ENCODE measurements around the gene KCNK15. TPM values are rescaled to one million over a fixed set of nuclear protein-coding genes. Genes with fewer than 3 reads are reported as not detected.

Gene KCNK15
- polyA plus RNA-seq, 2 donors: 0.12 to 0.76 TPM

DNA sequence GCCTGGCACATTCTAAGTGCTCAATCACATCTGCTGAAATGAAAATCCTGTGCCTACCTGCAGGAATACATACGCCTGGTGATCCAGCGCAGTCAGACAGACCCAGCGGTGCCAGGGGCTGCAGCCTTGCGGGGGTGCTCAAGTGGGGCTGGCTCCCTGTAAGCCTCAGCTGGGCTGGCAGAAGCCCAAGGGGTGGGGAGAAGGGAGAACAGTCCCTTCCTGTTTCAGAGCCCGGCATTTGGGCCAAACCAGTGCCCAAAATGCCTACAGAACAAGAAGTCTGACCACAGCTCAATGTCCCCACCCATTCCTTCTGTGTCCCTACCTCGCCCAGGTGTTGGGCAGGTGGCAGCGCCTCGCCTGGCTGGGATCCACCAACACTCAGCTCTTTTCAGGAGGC, 22.6 kb downstream of the KCNK15 start:
- 67 to 69% methylated on average over 8 of the region's 8 CpGs for WGBS, 2 donors
- no peak overlapping the region for H3K27ac ChIP-seq (ENCODE audit: low read depth in 2 of 2, low read length in 1 of 2)
- no peaks in the 10 kb centered on the region for H3K4me1 ChIP-seq (ENCODE audit: control insufficient read depth in 2 of 2, insufficient read depth in 2 of 2, low read length in 1 of 2)
- H3K36me3 ChIP-seq (ENCODE audit: control insufficient read depth in 2 of 2, insufficient read depth in 2 of 2, low read length in 1 of 2): no peaks in the 10 kb centered on the region
- H3K27me3 ChIP-seq (ENCODE audit: control insufficient read depth in 1 of 2, insufficient read depth in 2 of 2, low read length in 2 of 2): no peaks in the 10 kb centered on the region
- no peaks in the 10 kb centered on the region for H3K9me3 ChIP-seq (ENCODE audit: control insufficient read depth in 2 of 2, insufficient read depth in 1 of 2, low read depth in 1 of 2, low read length in 1 of 2)
- H3K4me3 ChIP-seq (ENCODE audit: low read depth in 1 of 2, low read length in 2 of 2): no peak overlapping the region

DNA sequence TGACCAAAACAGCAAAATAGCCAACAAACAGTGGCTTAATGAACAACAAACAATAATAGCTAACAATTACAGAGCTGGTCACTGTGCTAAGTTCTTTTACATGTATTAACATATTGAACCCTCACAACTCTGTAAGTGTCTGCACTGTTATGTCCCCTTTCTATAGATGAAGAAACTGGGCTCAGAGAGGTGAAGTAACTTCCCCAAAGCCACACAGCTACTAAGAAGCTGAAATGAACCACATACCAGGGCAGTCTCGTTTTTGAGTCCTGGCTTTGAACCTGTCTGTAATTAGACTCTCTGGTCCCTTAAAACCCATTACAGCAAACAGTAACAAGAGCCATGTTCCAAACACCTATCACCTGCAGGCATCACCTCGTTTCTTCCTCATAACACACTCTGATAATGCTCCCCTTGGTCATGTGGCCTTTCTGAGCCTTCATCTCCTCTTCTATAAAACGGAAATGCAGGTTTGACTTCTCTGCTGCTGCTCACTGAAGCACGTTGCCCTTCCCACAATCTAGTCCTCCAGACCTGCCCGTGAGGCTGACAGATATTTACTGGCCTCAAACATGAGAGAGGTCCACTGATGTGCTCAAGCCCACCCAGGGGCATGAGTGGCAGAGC, 23.3 kb downstream of the KCNK15 start:
- no peaks in the 10 kb centered on the region for H3K27me3 ChIP-seq (ENCODE audit: control insufficient read depth in 1 of 2, insufficient read depth in 2 of 2, low read length in 2 of 2)

DNA sequence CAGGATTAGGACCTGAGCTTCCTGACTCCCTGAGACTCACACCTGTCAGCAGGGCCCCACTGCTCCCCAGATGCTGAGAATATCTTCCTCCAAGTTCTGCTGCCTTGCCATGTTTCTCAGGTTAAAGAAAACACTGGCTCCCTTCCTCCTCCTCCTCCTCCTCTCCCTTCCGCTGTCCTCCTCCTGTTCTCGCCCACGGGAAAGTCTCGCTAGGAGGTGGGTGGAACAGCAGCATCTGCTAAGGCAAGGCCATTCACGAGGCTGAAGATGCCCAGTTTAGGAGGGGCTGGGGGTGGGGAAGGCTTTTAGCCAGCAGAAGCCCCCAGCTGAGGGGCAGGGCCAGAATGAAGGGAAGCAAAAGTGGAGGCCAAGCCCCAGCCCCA, 23.8 kb downstream of the KCNK15 start:
- Histone ChIP-seq H3K4me1 (ENCODE audit: control insufficient read depth in 2 of 2, insufficient read depth in 2 of 2, low read length in 1 of 2) (no peaks in the 10 kb centered on the region), H3K27ac (ENCODE audit: low read depth in 2 of 2, low read length in 1 of 2) (no peak overlapping the region), H3K9me3 (ENCODE audit: control insufficient read depth in 2 of 2, insufficient read depth in 1 of 2, low read depth in 1 of 2, low read length in 1 of 2) (no peaks in the 10 kb centered on the region), H3K36me3 (ENCODE audit: control insufficient read depth in 2 of 2, insufficient read depth in 2 of 2, low read length in 1 of 2) (no peaks in the 10 kb centered on the region), H3K4me3 (ENCODE audit: low read depth in 1 of 2, low read length in 2 of 2) (no peak overlapping the region), H3K27me3 (ENCODE audit: control insufficient read depth in 1 of 2, insufficient read depth in 2 of 2, low read length in 2 of 2) (no peaks in the 10 kb centered on the region)
- WGBS, 2 donors: 37 to 48% methylated on average over 5 of the region's 5 CpGs

More for the DNA sequence above, 23.3 kb downstream of the KCNK15 start:
- Histone ChIP-seq H3K9me3 (ENCODE audit: control insufficient read depth in 2 of 2, insufficient read depth in 1 of 2, low read depth in 1 of 2, low read length in 1 of 2) (no peaks in the 10 kb centered on the region), H3K4me1 (ENCODE audit: control insufficient read depth in 2 of 2, insufficient read depth in 2 of 2, low read length in 1 of 2) (no peaks in the 10 kb centered on the region), H3K4me3 (ENCODE audit: low read depth in 1 of 2, low read length in 2 of 2) (no peak overlapping the region), H3K36me3 (ENCODE audit: control insufficient read depth in 2 of 2, insufficient read depth in 2 of 2, low read length in 1 of 2) (no peaks in the 10 kb centered on the region), H3K27ac (ENCODE audit: low read depth in 2 of 2, low read length in 1 of 2) (no peak overlapping the region)
- WGBS, 2 donors: 35 to 46% methylated on average over 5 of the region's 5 CpGs

DNA sequence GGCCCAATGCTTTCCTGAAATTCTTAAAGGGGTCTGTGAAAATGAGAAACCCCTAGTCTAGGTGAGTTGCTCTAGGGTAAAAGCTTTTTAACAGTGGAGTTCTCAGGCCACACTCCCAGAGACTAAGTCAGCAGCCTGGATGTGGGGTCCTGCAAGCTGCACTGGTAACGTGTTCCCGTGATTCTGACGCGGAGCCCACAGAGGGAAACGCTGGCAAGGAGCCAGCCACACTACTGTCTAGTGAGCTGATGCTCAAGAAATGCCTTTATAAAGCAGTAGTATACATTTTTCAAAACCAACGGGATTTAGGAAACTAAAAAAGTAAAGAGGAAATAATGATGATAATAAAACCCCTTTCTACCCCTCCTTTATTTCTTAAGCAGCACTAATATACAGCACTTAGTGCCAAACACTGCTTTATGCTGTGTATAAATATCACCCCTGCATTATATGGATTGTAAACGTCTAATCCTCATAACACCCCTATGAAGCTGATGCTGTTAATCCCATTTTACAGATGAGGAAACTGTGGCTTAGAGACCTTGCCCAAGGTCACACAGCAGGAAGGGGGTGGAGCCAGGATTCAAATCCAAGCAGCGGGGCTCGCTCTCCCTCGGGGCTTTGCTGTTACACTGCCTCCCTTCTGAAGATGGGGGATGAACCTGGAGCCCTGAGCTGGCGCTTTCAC, 25.0 kb downstream of the KCNK15 start:
- Histone ChIP-seq H3K27ac (ENCODE audit: low read depth in 2 of 2, low read length in 1 of 2) (no peak overlapping the region), H3K4me3 (ENCODE audit: low read depth in 1 of 2, low read length in 2 of 2) (no peak overlapping the region), H3K4me1 (ENCODE audit: control insufficient read depth in 2 of 2, insufficient read depth in 2 of 2, low read length in 1 of 2) (no peaks in the 10 kb centered on the region), H3K36me3 (ENCODE audit: control insufficient read depth in 2 of 2, insufficient read depth in 2 of 2, low read length in 1 of 2) (no peaks in the 10 kb centered on the region), H3K9me3 (ENCODE audit: control insufficient read depth in 2 of 2, insufficient read depth in 1 of 2, low read depth in 1 of 2, low read length in 1 of 2) (no peaks in the 10 kb centered on the region), H3K27me3 (ENCODE audit: control insufficient read depth in 1 of 2, insufficient read depth in 2 of 2, low read length in 2 of 2) (no peaks in the 10 kb centered on the region)
- 44 to 54% methylated on average over 11 of the region's 11 CpGs for WGBS, 2 donors

DNA sequence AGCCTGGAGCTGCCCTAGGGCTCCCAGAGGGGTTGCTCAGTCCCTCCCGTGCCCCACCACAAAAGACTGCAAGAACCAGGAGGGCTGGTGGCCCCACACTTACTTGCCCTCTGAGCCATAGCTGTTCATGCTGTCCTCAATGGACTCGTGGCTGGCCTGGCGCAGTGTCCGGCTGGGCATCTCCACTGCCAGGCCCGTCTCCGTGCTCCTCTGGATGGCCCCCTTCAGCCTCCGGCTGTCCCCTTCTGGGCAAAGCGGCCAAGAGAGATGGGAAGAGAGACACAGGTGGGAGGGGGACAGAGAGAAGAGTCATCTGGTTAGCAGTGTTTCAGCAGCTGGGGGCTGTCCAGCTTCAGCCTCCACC, 25.5 kb downstream of the KCNK15 start:
- H3K4me1 ChIP-seq (ENCODE audit: control insufficient read depth in 2 of 2, insufficient read depth in 2 of 2, low read length in 1 of 2): no peaks in the 10 kb centered on the region
- no peaks in the 10 kb centered on the region for H3K36me3 ChIP-seq (ENCODE audit: control insufficient read depth in 2 of 2, insufficient read depth in 2 of 2, low read length in 1 of 2)
- H3K27me3 ChIP-seq (ENCODE audit: control insufficient read depth in 1 of 2, insufficient read depth in 2 of 2, low read length in 2 of 2): no peaks in the 10 kb centered on the region
- no peak overlapping the region for H3K4me3 ChIP-seq (ENCODE audit: low read depth in 1 of 2, low read length in 2 of 2)
- H3K9me3 ChIP-seq (ENCODE audit: control insufficient read depth in 2 of 2, insufficient read depth in 1 of 2, low read depth in 1 of 2, low read length in 1 of 2): no peaks in the 10 kb centered on the region
- 79 to 85% methylated on average over 8 of the region's 8 CpGs for WGBS, 2 donors
- no peak overlapping the region for H3K27ac ChIP-seq (ENCODE audit: low read depth in 2 of 2, low read length in 1 of 2)

DNA sequence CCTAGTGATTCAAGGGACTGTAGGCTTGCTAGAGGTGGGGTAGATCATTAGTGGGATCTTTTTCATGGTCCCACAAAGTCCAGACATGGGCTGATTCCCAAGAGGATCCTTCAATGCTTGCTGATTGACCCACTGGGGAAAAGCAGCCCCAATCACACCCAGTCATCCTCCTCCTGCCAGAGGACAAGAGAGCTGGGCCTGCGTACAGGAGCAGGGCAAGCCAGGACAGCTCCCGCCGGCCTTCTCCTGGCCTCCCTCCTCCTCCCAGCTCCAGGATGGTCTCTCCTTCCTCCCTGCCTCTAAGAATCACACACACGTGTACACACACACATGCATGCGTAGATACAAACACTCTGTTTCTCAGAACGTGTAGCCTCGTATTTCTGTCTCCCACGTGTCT, 27.0 kb downstream of the KCNK15 start:
- 43 to 68% methylated on average over 8 of the region's 8 CpGs for WGBS, 2 donors
- H3K4me3 ChIP-seq (ENCODE audit: low read depth in 1 of 2, low read length in 2 of 2): no peak overlapping the region
- no peaks in the 10 kb centered on the region for H3K27me3 ChIP-seq (ENCODE audit: control insufficient read depth in 1 of 2, insufficient read depth in 2 of 2, low read length in 2 of 2)
- no peak overlapping the region for H3K27ac ChIP-seq (ENCODE audit: low read depth in 2 of 2, low read length in 1 of 2)
- no peaks in the 10 kb centered on the region for H3K9me3 ChIP-seq (ENCODE audit: control insufficient read depth in 2 of 2, insufficient read depth in 1 of 2, low read depth in 1 of 2, low read length in 1 of 2)
- no peaks in the 10 kb centered on the region for H3K4me1 ChIP-seq (ENCODE audit: control insufficient read depth in 2 of 2, insufficient read depth in 2 of 2, low read length in 1 of 2)
- no peaks in the 10 kb centered on the region for H3K36me3 ChIP-seq (ENCODE audit: control insufficient read depth in 2 of 2, insufficient read depth in 2 of 2, low read length in 1 of 2)

DNA sequence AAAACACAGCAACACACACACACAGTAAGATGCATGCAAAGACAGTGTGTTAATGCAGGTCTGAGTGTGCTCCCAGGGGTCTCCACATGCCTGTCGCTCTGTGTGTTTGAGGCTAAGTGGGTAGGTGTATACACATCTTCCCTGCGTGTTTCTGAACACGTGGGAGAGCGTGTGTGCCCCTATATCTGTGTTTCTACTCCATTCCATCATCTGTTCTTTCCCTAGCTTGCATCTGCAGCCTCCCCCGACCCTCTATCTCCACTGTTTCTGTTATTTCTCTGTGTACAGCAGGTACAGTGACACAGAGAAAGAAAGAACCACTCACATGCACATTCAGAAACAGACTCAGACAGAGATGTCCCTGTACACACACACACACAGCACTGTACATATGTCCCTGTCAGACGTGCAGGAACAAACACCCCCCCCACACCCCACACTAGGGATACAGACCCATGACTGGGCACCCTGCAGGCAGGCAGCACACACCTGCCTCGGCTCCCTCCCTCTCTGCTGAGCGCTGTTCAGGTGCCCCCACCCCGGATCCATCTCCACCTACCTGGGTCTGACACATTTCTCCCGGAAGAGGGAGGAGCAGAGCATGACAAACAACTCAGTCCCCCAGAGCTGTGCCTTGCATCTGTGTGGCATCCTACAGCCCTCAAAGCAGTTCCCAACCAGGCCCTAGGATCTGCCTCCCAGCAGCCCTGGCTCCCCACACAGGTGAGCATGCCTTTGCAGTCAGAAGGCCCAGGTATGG, 27.6 kb downstream of the KCNK15 start:
- WGBS, 2 donors: 49 to 50% methylated on average over 10 of the region's 10 CpGs
- H3K4me1 ChIP-seq (ENCODE audit: control insufficient read depth in 2 of 2, insufficient read depth in 2 of 2, low read length in 1 of 2): no peaks in the 10 kb centered on the region
- no peak overlapping the region for H3K27ac ChIP-seq (ENCODE audit: low read depth in 2 of 2, low read length in 1 of 2)
- no peak overlapping the region for H3K4me3 ChIP-seq (ENCODE audit: low read depth in 1 of 2, low read length in 2 of 2)
- no peaks in the 10 kb centered on the region for H3K9me3 ChIP-seq (ENCODE audit: control insufficient read depth in 2 of 2, insufficient read depth in 1 of 2, low read depth in 1 of 2, low read length in 1 of 2)
- no peaks in the 10 kb centered on the region for H3K27me3 ChIP-seq (ENCODE audit: control insufficient read depth in 1 of 2, insufficient read depth in 2 of 2, low read length in 2 of 2)
- H3K36me3 ChIP-seq (ENCODE audit: control insufficient read depth in 2 of 2, insufficient read depth in 2 of 2, low read length in 1 of 2): no peaks in the 10 kb centered on the region

DNA sequence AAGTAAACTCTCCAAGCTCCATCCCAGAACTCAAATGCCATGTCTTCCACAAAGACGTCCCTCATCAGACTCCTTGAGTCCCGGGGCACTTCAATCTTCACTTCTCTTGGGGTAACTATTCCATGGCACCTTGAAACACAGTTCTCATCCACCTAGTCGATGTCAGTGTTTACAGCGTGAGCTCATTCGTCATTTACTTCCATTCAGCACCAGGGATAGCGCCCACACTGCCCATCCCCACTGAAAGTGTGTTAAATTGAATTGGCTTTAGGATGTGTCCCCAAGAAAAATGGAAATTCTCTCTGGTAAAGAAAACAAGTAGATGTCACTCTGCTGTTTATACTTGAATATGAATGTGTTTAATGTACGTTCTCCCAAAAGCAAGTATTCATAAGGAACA, 31.3 kb downstream of the KCNK15 start:
- H3K27ac ChIP-seq (ENCODE audit: low read depth in 2 of 2, low read length in 1 of 2): no peak overlapping the region
- no peaks in the 10 kb centered on the region for H3K27me3 ChIP-seq (ENCODE audit: control insufficient read depth in 1 of 2, insufficient read depth in 2 of 2, low read length in 2 of 2)
- H3K36me3 ChIP-seq (ENCODE audit: control insufficient read depth in 2 of 2, insufficient read depth in 2 of 2, low read length in 1 of 2): no peaks in the 10 kb centered on the region
- no peaks in the 10 kb centered on the region for H3K9me3 ChIP-seq (ENCODE audit: control insufficient read depth in 2 of 2, insufficient read depth in 1 of 2, low read depth in 1 of 2, low read length in 1 of 2)
- WGBS, 2 donors: 17 to 19% methylated on average over 7 of the region's 7 CpGs
- no peak overlapping the region for H3K4me3 ChIP-seq (ENCODE audit: low read depth in 1 of 2, low read length in 2 of 2)
- H3K4me1 ChIP-seq (ENCODE audit: control insufficient read depth in 2 of 2, insufficient read depth in 2 of 2, low read length in 1 of 2): no peaks in the 10 kb centered on the region

DNA sequence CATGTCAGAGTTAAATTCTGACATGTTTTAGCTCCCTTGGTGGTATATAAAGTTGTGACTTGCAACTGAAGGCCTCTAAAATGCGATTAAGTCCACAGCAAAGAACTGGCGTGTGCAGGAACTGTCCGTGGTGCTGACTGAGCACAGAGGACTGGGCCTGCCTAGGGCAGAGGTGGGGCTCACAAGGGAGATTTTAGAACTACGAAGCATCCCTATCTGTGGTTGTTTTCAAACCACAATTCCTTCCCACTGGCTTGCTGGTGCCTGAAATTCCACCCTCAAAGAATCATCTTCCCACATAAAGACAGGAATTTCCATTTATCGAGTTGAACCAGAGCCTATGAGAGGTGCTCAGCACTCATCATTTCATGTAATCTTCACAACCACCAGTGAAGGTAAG, 34.6 kb downstream of the KCNK15 start:
- Histone ChIP-seq H3K4me3 (ENCODE audit: low read depth in 1 of 2, low read length in 2 of 2) (no peak overlapping the region), H3K27ac (ENCODE audit: low read depth in 2 of 2, low read length in 1 of 2) (no peak overlapping the region), H3K27me3 (ENCODE audit: control insufficient read depth in 1 of 2, insufficient read depth in 2 of 2, low read length in 2 of 2) (no peaks in the 10 kb centered on the region), H3K36me3 (ENCODE audit: control insufficient read depth in 2 of 2, insufficient read depth in 2 of 2, low read length in 1 of 2) (no peaks in the 10 kb centered on the region), H3K9me3 (ENCODE audit: control insufficient read depth in 2 of 2, insufficient read depth in 1 of 2, low read depth in 1 of 2, low read length in 1 of 2) (no peaks in the 10 kb centered on the region), H3K4me1 (ENCODE audit: control insufficient read depth in 2 of 2, insufficient read depth in 2 of 2, low read length in 1 of 2) (no peaks in the 10 kb centered on the region)
- WGBS, 2 donors: 28% methylated on average over 5 of the region's 5 CpGs
